ENCODE results near the gene USP3. TPM values are rescaled to one million over a fixed set of nuclear protein-coding genes. Genes with fewer than 3 reads are reported as not detected.

The USP3 gene
- total and polyA plus RNA-seq, 2 of the 13 experiments (the other 11 are each of a cell fraction or from before 2014, with no cell fraction given), result 14.3 to 61.2 TPM

DNA sequence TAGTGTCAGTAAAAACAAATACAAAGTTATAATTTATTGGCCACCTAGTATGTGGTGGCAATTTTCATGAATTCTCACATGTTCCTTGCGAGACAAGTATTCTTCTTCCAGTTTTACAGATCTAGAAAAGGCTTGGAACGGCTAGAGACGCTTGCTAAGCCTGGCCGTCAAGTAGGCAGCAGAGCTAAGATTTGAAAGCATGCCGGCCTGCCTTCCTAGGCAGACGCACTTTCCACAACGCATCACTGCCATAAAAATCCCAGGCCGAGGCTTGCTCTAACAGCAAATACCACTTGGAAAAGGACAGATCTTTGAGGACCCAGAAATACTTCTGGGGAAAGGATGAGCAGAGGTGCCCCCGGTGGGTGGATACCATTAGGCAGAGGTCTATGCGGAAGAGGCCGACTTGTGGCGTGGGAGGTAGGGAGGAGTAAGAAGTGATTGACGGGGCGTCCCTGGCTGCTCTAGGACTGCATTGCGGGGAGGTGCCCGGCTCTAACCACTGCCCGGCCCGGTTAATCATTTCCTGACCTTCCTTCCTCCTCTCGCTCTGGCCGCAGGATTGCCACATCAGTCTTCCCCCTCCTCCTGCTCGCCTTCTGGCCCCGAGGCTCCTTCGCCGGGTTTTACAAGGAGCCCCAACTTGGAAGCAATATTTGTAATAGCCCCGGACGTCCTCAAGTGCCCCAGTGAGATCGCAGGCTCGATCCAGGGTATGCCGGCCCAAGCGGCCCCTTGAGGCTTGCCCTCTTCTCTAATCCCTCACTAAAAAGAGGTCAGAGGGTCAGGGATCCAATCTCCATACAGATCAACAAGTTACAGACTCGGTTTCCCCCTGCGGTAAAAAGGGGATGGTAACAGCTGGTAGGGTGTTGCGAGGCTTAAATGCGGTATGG lies 1.3 kb upstream of the USP3 start (continued):
- TF ChIP-seq ESRRA (CRISPR knock-in tag; IDR thresholded peaks at IDR 0.05; ENCODE audit: low read depth), result peak; percentile 54
- no peak for TF ChIP-seq ZNF224 (CRISPR knock-in tag; IDR thresholded peaks at IDR 0.05)
- peak in 1 of 2 experiments; percentile 61; a peak in 2 of 4 replicates for TF ChIP-seq POLR2A (IDR thresholded peaks at IDR 0.05; ENCODE audit: insufficient read depth in 1 of 2, low read depth in 2 of 2, low read length in 2 of 2)
- TF ChIP-seq MEIS1 (CRISPR knock-in tag; IDR thresholded peaks at IDR 0.05; ENCODE audit: borderline replicate concordance), result peak; percentile 52; the same call in 1 of the 2 replicates
- no peak for TF ChIP-seq ZNF782 (CRISPR knock-in tag; IDR thresholded peaks at IDR 0.05; ENCODE audit: borderline replicate concordance)
- TF ChIP-seq, protein P1, sequence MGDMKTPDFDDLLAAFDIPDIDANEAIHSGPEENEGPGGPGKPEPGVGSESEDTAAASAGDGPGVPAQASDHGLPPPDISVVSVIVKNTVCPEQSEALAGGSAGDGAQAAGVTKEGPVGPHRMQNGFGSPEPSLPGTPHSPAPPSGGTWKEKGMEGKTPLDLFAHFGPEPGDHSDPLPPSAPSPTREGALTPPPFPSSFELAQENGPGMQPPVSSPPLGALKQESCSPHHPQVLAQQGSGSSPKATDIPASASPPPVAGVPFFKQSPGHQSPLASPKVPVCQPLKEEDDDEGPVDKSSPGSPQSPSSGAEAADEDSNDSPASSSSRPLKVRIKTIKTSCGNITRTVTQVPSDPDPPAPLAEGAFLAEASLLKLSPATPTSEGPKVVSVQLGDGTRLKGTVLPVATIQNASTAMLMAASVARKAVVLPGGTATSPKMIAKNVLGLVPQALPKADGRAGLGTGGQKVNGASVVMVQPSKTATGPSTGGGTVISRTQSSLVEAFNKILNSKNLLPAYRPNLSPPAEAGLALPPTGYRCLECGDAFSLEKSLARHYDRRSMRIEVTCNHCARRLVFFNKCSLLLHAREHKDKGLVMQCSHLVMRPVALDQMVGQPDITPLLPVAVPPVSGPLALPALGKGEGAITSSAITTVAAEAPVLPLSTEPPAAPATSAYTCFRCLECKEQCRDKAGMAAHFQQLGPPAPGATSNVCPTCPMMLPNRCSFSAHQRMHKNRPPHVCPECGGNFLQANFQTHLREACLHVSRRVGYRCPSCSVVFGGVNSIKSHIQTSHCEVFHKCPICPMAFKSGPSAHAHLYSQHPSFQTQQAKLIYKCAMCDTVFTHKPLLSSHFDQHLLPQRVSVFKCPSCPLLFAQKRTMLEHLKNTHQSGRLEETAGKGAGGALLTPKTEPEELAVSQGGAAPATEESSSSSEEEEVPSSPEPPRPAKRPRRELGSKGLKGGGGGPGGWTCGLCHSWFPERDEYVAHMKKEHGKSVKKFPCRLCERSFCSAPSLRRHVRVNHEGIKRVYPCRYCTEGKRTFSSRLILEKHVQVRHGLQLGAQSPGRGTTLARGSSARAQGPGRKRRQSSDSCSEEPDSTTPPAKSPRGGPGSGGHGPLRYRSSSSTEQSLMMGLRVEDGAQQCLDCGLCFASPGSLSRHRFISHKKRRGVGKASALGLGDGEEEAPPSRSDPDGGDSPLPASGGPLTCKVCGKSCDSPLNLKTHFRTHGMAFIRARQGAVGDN (CRISPR knock-in tag; IDR thresholded peaks at IDR 0.05), result peak; percentile 76
- peak; percentile 37; the same call in 1 of the 2 replicates for TF ChIP-seq ZNF143 (CRISPR knock-in tag; IDR thresholded peaks at IDR 0.05)
- 0 out of 2 replicates have a peak, but pooled peaks have one; percentile 31 for TF ChIP-seq GTF3A (CRISPR knock-in tag; conservative IDR thresholded peaks at IDR 0.05)
- TF ChIP-seq, protein P2, sequence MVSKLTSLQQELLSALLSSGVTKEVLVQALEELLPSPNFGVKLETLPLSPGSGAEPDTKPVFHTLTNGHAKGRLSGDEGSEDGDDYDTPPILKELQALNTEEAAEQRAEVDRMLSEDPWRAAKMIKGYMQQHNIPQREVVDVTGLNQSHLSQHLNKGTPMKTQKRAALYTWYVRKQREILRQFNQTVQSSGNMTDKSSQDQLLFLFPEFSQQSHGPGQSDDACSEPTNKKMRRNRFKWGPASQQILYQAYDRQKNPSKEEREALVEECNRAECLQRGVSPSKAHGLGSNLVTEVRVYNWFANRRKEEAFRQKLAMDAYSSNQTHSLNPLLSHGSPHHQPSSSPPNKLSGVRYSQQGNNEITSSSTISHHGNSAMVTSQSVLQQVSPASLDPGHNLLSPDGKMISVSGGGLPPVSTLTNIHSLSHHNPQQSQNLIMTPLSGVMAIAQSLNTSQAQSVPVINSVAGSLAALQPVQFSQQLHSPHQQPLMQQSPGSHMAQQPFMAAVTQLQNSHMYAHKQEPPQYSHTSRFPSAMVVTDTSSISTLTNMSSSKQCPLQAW (CRISPR knock-in tag; IDR thresholded peaks at IDR 0.05), result peak; percentile 92
- no peak for TF ChIP-seq ZNF790 (CRISPR knock-in tag; IDR thresholded peaks at IDR 0.05; ENCODE audit: borderline replicate concordance)
- TF ChIP-seq NR2F6 (IDR thresholded peaks at IDR 0.05), result peak; percentile 77
- TF ChIP-seq NR2F6 (CRISPR knock-in tag; IDR thresholded peaks at IDR 0.05), result peak; percentile 74
- TF ChIP-seq ZFP37 (CRISPR knock-in tag; IDR thresholded peaks at IDR 0.05; ENCODE audit: borderline replicate concordance), result no peak
- 0 out of 2 replicates have a peak, but pooled peaks have one; percentile 15 for TF ChIP-seq ZNF792 (CRISPR knock-in tag; IDR thresholded peaks at IDR 0.05)
- TF ChIP-seq, protein P3, sequence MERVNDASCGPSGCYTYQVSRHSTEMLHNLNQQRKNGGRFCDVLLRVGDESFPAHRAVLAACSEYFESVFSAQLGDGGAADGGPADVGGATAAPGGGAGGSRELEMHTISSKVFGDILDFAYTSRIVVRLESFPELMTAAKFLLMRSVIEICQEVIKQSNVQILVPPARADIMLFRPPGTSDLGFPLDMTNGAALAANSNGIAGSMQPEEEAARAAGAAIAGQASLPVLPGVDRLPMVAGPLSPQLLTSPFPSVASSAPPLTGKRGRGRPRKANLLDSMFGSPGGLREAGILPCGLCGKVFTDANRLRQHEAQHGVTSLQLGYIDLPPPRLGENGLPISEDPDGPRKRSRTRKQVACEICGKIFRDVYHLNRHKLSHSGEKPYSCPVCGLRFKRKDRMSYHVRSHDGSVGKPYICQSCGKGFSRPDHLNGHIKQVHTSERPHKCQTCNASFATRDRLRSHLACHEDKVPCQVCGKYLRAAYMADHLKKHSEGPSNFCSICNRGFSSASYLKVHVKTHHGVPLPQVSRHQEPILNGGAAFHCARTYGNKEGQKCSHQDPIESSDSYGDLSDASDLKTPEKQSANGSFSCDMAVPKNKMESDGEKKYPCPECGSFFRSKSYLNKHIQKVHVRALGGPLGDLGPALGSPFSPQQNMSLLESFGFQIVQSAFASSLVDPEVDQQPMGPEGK (CRISPR knock-in tag; IDR thresholded peaks at IDR 0.05), result peak; percentile 53
- TF ChIP-seq, protein P4, sequence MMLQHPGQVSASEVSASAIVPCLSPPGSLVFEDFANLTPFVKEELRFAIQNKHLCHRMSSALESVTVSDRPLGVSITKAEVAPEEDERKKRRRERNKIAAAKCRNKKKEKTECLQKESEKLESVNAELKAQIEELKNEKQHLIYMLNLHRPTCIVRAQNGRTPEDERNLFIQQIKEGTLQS (CRISPR knock-in tag; IDR thresholded peaks at IDR 0.05), result no peak
- no peak for TF ChIP-seq NPAS2 (CRISPR knock-in tag; IDR thresholded peaks at IDR 0.05; ENCODE audit: borderline replicate concordance)
- TF ChIP-seq KDM3A (CRISPR knock-in tag; IDR thresholded peaks at IDR 0.05; ENCODE audit: low read depth), result peak; percentile 60; the same call in 1 of the 2 replicates
- TF ChIP-seq, protein P5, sequence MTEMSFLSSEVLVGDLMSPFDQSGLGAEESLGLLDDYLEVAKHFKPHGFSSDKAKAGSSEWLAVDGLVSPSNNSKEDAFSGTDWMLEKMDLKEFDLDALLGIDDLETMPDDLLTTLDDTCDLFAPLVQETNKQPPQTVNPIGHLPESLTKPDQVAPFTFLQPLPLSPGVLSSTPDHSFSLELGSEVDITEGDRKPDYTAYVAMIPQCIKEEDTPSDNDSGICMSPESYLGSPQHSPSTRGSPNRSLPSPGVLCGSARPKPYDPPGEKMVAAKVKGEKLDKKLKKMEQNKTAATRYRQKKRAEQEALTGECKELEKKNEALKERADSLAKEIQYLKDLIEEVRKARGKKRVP (CRISPR knock-in tag; IDR thresholded peaks at IDR 0.05), result 0 out of 4 replicates have a peak, but pooled peaks of 1 of the 2 experiments have one; percentile 50
- TF ChIP-seq ZFX (CRISPR knock-in tag; IDR thresholded peaks at IDR 0.05; ENCODE audit: low read depth), result no peak

Measured in HepG2 (cell line).